PC-3 (cell line): ENCODE data around the gene HCN4. TPM values are rescaled to one million over a fixed set of nuclear protein-coding genes. Genes with fewer than 3 reads are reported as not detected.

ENCODE experiments used
- ATAC-seq: fragments of 200-7000 bp; cut with Tn5 transposase; 2 replicates; pipeline ENCODE4 v1.9.1; 2020; ENCODE audit warnings: mild to moderate bottlenecking, moderate library complexity
- BruUV-seq: library from RNA; stranded (reverse); fragments of 400-500 nt; replicated peaks from 2 replicates; lab custom pipeline; 2021; lab: Mats Ljungman, UMichigan
- CTCF ChIA-PET: fragments of 300-600 bp; sonication (Branson Sonifier 250); formaldehyde crosslinking; loops from one replicate; lab custom pipeline; 2022; ENCODE audit warnings: antibody characterized with exemption; lab: Charles Lee
- POLR2A ChIA-PET: fragments of 300-600 bp; sonication (Branson Sonifier 250); formaldehyde crosslinking; loops from one replicate; lab custom pipeline; 2022; ENCODE audit warnings: antibody characterized with exemption; ENCODE audit not compliant: unreplicated experiment; lab: Charles Lee
- DNase-seq: peaks from one replicate; pipeline ENCODE4 v3.0.0-alpha.2; 2015
- H2AFZ ChIP-seq: fragments of 300-600 bp; sonication (generic); 2 replicates; pipeline ENCODE4 v1.6.0; 2016; ENCODE audit warnings: antibody characterized with exemption, low read length
- H3F3A ChIP-seq: fragments of 300-600 bp; sonication (generic); one replicate; pipeline ENCODE4 v1.6.0; 2017; ENCODE audit warnings: antibody characterized with exemption, low read length, control low read depth, mild to moderate bottlenecking; ENCODE audit not compliant: unreplicated experiment
- H3K27ac ChIP-seq: fragments of 300-600 bp; sonication (generic); 2 replicates; pipeline ENCODE4 v1.5.1; 2016; ENCODE audit warnings: mild to moderate bottlenecking, low read length
- H3K27me3 ChIP-seq: fragments of 300-600 bp; sonication (generic); 2 replicates; pipeline ENCODE4 v1.6.1; 2016; ENCODE audit warnings: low read length, mixed read lengths
- H3K36me3 ChIP-seq: fragments of 300-600 bp; sonication (generic); 2 replicates; pipeline ENCODE4 v1.6.1; 2016; ENCODE audit warnings: low read depth, mixed run types, low read length, mixed read lengths
- H3K4me1 ChIP-seq: fragments of 300-600 bp; sonication (generic); 2 replicates; pipeline ENCODE4 v1.5.1; 2016; ENCODE audit warnings: low read length; ENCODE audit not compliant: insufficient read depth
- H3K4me2 ChIP-seq: fragments of 300-600 bp; sonication (generic); 2 replicates; pipeline ENCODE4 v1.6.0; 2016; ENCODE audit warnings: low read length
- H3K4me3 ChIP-seq: fragments of 300-600 bp; sonication (generic); 2 replicates; pipeline ENCODE4 v1.5.1; 2016; ENCODE audit warnings: mild to moderate bottlenecking, low read length, mixed read lengths
- H3K79me2 ChIP-seq: fragments of 300-600 bp; sonication (generic); 2 replicates; pipeline ENCODE4 v1.6.1; 2017; ENCODE audit warnings: low read length, mixed read lengths
- H3K9ac ChIP-seq: fragments of 300-600 bp; sonication (generic); 2 replicates; pipeline ENCODE4 v1.6.0; 2016; ENCODE audit warnings: mild to moderate bottlenecking, low read length
- H3K9me2 ChIP-seq: fragments of 300-600 bp; sonication (generic); replicated peaks from 2 replicates; pipeline ENCODE4 v1.6.1; 2016; ENCODE audit warnings: mixed run types, low read length, mixed read lengths
- H3K9me3 ChIP-seq: fragments of 300-600 bp; sonication (generic); 2 replicates; pipeline ENCODE4 v1.6.1; 2016; ENCODE audit warnings: low read length, mixed read lengths
- H4K20me1 ChIP-seq: fragments of 300-600 bp; sonication (generic); 2 replicates; pipeline ENCODE4 v1.6.1; 2016; ENCODE audit warnings: low read length, mixed read lengths
- CTCF ChIP-seq: fragments of 300-600 bp; sonication (generic); conservative IDR thresholded peaks from 2 replicates; pipeline ENCODE4 v1.5.1; 2017; ENCODE audit warnings: antibody characterized with exemption, low read depth, mild to moderate bottlenecking, low read length
- EZH2 ChIP-seq: fragments of 300-600 bp; sonication (generic); IDR thresholded peaks from one replicate; pipeline ENCODE4 v1.6.1; 2017; ENCODE audit warnings: antibody characterized with exemption, mild to moderate bottlenecking, low read length; ENCODE audit not compliant: unreplicated experiment
- EZH2phosphoT487 ChIP-seq: fragments of 300-600 bp; sonication (generic); IDR thresholded peaks from 2 replicates; pipeline ENCODE4 v1.6.1; 2018; ENCODE audit warnings: mild to moderate bottlenecking, antibody characterized with exemption, low read length, borderline replicate concordance
- intact Hi-C: fragments of 100-400 bp; cut with micrococcal nuclease; formaldehyde crosslinking; loops from 2 replicates; pipeline ENCODE4 v1.9.0; 2023
- total RNA-seq: library from RNA; depleted of rRNA; stranded (reverse); fragments of >200 nt; gene quantifications from 2 replicates; pipeline ENCODE4 v1.2.3, GENCODE V29; 2014

Gene HCN4
- total RNA-seq, 1 experiment from 2014 or later: not detected

- no peak for DNase-seq
Observed at GRCh38 chr15:73361337-73361736, 7.4 kb downstream of the HCN4 start.

GRCh38 chr15:73359651-73360050 lies 9.1 kb downstream of the HCN4 start:
- BruUV-seq: no TSS peak
- H3K4me1 ChIP-seq: no peaks in the 10 kb centered on the region
- H3K27ac ChIP-seq: no peak overlapping the region
- peaks cover 83% of the 10 kb centered on the region for H3K27me3 ChIP-seq
- TF ChIP-seq CTCF (no peak), EZH2 (no peak), EZH2phosphoT487 (no peak)
- no peaks in the 10 kb centered on the region for H3K79me2 ChIP-seq
- no peaks in the 10 kb centered on the region for H4K20me1 ChIP-seq
- H3K9ac ChIP-seq: no peak overlapping the region
- intact Hi-C loops: no loop called here
- no peak overlapping the region for H3K4me3 ChIP-seq
- H3K9me3 ChIP-seq: no peaks in the 10 kb centered on the region
- no peak overlapping the region for H3K4me2 ChIP-seq
- no peaks in the 10 kb centered on the region for H3K9me2 ChIP-seq
- ATAC-seq (no peak), DNase-seq (no peak)
- H3K36me3 ChIP-seq: no peaks in the 10 kb centered on the region
- POLR2A ChIA-PET: no interaction called here
- H3F3A ChIP-seq: no peaks in the 10 kb centered on the region
- CTCF ChIA-PET: no interaction called here
- no peak overlapping the region for H2AFZ ChIP-seq

More at GRCh38 chr15:73361337-73361736, 7.4 kb downstream of the HCN4 start:
- no peaks in the 10 kb centered on the region for H3K79me2 ChIP-seq
- H3K4me3 ChIP-seq: no peak overlapping the region
- H3K9me2 ChIP-seq: no peaks in the 10 kb centered on the region
- no peak for ATAC-seq
- H3K27me3 ChIP-seq: peaks cover 100% of the 10 kb centered on the region
- no peaks in the 10 kb centered on the region for H3F3A ChIP-seq
- no peak overlapping the region for H3K4me2 ChIP-seq
- POLR2A ChIA-PET: no interaction called here
- BruUV-seq: no TSS peak
- H3K9me3 ChIP-seq: no peaks in the 10 kb centered on the region
- intact Hi-C loops: no loop called here
- TF ChIP-seq EZH2 (no peak), CTCF (no peak), EZH2phosphoT487 (no peak)
- no peak overlapping the region for H3K27ac ChIP-seq
- H3K36me3 ChIP-seq: no peaks in the 10 kb centered on the region
- no peak overlapping the region for H2AFZ ChIP-seq
- H3K4me1 ChIP-seq: no peaks in the 10 kb centered on the region
- CTCF ChIA-PET: no interaction called here
- H3K9ac ChIP-seq: no peak overlapping the region
- no peaks in the 10 kb centered on the region for H4K20me1 ChIP-seq

GRCh38 chr15:73357999-73358665 lies 10.6 kb downstream of the HCN4 start:
- no peak for TF ChIP-seq EZH2
- no peak for TF ChIP-seq CTCF
- TF ChIP-seq EZH2phosphoT487: no peak
- H3K79me2 ChIP-seq: no peaks in the 10 kb centered on the region
- H3K9me2 ChIP-seq: no peaks in the 10 kb centered on the region
- H2AFZ ChIP-seq: no peak overlapping the region
- no peaks in the 10 kb centered on the region for H3K36me3 ChIP-seq
- H3K4me3 ChIP-seq: no peak overlapping the region
- no peak for DNase-seq
- no TSS peak for BruUV-seq
- no peak overlapping the region for H3K9ac ChIP-seq
- intact Hi-C loops: no loop called here
- ATAC-seq: no peak
- peaks cover 81% of the 10 kb centered on the region for H3K27me3 ChIP-seq
- H3K27ac ChIP-seq: no peak overlapping the region
- H3K4me1 ChIP-seq: no peaks in the 10 kb centered on the region
- H3F3A ChIP-seq: no peaks in the 10 kb centered on the region
- POLR2A ChIA-PET: no interaction called here
- H4K20me1 ChIP-seq: no peaks in the 10 kb centered on the region
- CTCF ChIA-PET: no interaction called here
- H3K9me3 ChIP-seq: no peaks in the 10 kb centered on the region
- no peak overlapping the region for H3K4me2 ChIP-seq
